ENCODE results near the gene B4GALT5.
A peak's percentile ranks its signal among the peaks of the same experiment; 100 is the strongest.

The B4GALT5 gene

DNA sequence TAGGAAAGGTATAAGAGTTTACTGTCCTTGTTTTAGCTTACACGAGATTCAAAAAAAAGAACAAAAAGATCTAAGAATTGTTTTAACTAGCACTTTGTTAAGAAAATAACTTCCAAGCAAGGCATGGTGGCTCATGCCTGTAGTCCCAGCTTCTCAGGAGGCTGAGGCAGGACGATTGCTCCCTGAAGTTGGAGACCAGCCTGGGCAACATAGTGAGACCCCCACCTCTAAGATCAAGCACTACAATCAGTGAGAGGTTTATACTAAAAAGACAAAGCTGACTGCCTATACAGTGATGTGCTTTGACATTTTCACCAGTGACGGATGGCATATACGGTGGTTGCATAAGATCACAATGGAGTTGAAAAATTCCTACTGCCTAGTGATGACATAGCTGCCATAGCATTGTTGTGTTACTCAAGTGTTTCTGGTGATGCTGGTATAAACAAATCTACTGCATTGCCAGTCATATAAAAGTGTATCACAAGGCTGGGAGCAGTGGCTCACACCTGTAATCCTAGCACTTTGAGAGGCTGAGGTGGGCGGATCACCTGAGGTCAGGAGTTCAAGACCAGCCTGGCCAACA, 68.6 kb downstream of the B4GALT5 start:
- Histone ChIP-seq H3K23ac (ENCODE audit: low read length in 2 of 2) (no peak overlapping the region), H3K9me3 (ENCODE audit: control insufficient read depth, low read length) (no peaks in the 10 kb centered on the region), H3K4ac (ENCODE audit: low read depth in 1 of 2, low read length in 2 of 2) (no peak overlapping the region), H4K8ac (ENCODE audit: low read length) (no peak overlapping the region), H2BK12ac (ENCODE audit: low read length in 2 of 2) (no peak overlapping the region), H2BK5ac (ENCODE audit: low read depth, low read length, poor library complexity, severe bottlenecking) (no peak overlapping the region), H3K36me3 (ENCODE audit: control insufficient read depth in 1 of 2, insufficient read depth in 2 of 2, low read depth in 1 of 2, low read length in 2 of 2) (peaks cover 28 to 90% of the 10 kb centered on the region in 2 experiments), H3K27ac (ENCODE audit: low read length, poor library complexity, severe bottlenecking) (no peak overlapping the region), H3K4me1 (ENCODE audit: control insufficient read depth, insufficient read depth, low read depth, low read length) (peaks cover 1% of the 10 kb centered on the region), H4K91ac (ENCODE audit: low read length) (no peak overlapping the region), H3K9ac (ENCODE audit: low read length) (no peak overlapping the region), H3K27me3 (ENCODE audit: control insufficient read depth in 1 of 2, insufficient read depth in 1 of 2, low read length in 2 of 2) (no peaks in the 10 kb centered on the region), H2AFZ (ENCODE audit: low read depth, low read length) (no peak overlapping the region), H2BK120ac (ENCODE audit: low read depth, low read length) (no peak overlapping the region), H3K18ac (ENCODE audit: low read depth in 1 of 2, low read length in 2 of 2) (no peak overlapping the region), H2AK5ac (ENCODE audit: low read length, severe bottlenecking) (no peak overlapping the region), H3K14ac (ENCODE audit: low read length in 2 of 2) (no peak overlapping the region), H3K4me2 (ENCODE audit: low read length, poor library complexity, severe bottlenecking) (no peak overlapping the region), H3K4me3 (ENCODE audit: insufficient read depth in 1 of 2, low read depth in 1 of 2, low read length in 2 of 2) (no peak overlapping the region), H2BK15ac (ENCODE audit: low read depth, poor library complexity, severe bottlenecking) (no peak overlapping the region), H3K79me1 (replicated peaks; ENCODE audit: low read length, poor library complexity, severe bottlenecking) (peaks cover 37% of the 10 kb centered on the region)
- DNase-seq, result no peak
- WGBS, result 94% methylated on average over 5 of the region's 5 CpGs

GRCh38 chr20:49642816-49643215, 70.9 kb downstream of the B4GALT5 start:
- peaks cover 34% of the 10 kb centered on the region for H3K79me1 ChIP-seq (replicated peaks; ENCODE audit: low read length, poor library complexity, severe bottlenecking)
- no peak overlapping the region for H3K23ac ChIP-seq (ENCODE audit: low read length in 2 of 2)
- no peak overlapping the region for H3K4ac ChIP-seq (ENCODE audit: low read depth in 1 of 2, low read length in 2 of 2)
- H3K36me3 ChIP-seq (ENCODE audit: control insufficient read depth in 1 of 2, insufficient read depth in 2 of 2, low read depth in 1 of 2, low read length in 2 of 2), result peaks cover 32 to 91% of the 10 kb centered on the region in 2 experiments
- no peak overlapping the region for H4K91ac ChIP-seq (ENCODE audit: low read length)
- no peak overlapping the region for H2BK120ac ChIP-seq (ENCODE audit: low read depth, low read length)
- H2BK5ac ChIP-seq (ENCODE audit: low read depth, low read length, poor library complexity, severe bottlenecking), result no peak overlapping the region
- H3K4me3 ChIP-seq (ENCODE audit: insufficient read depth in 1 of 2, low read depth in 1 of 2, low read length in 2 of 2), result no peak overlapping the region
- no peak overlapping the region for H2BK12ac ChIP-seq (ENCODE audit: low read length in 2 of 2)
- no peaks in the 10 kb centered on the region for H3K27me3 ChIP-seq (ENCODE audit: control insufficient read depth in 1 of 2, insufficient read depth in 1 of 2, low read length in 2 of 2)
- no peak overlapping the region for H2AK5ac ChIP-seq (ENCODE audit: low read length, severe bottlenecking)
- no peak overlapping the region for H3K4me2 ChIP-seq (ENCODE audit: low read length, poor library complexity, severe bottlenecking)
- H3K14ac ChIP-seq (ENCODE audit: low read length in 2 of 2), result no peak overlapping the region
- H3K18ac ChIP-seq (ENCODE audit: low read depth in 1 of 2, low read length in 2 of 2), result no peak overlapping the region
- WGBS, result 90% methylated on average over 4 of the region's 4 CpGs
- no peak overlapping the region for H2BK15ac ChIP-seq (ENCODE audit: low read depth, poor library complexity, severe bottlenecking)
- H3K9ac ChIP-seq (ENCODE audit: low read length), result no peak overlapping the region
- H3K4me1 ChIP-seq (ENCODE audit: control insufficient read depth, insufficient read depth, low read depth, low read length), result peaks cover 1% of the 10 kb centered on the region
- H4K8ac ChIP-seq (ENCODE audit: low read length), result no peak overlapping the region
- no peaks in the 10 kb centered on the region for H3K9me3 ChIP-seq (ENCODE audit: control insufficient read depth, low read length)
- no peak for DNase-seq
- no peak overlapping the region for H3K27ac ChIP-seq (ENCODE audit: low read length, poor library complexity, severe bottlenecking)
- no peak overlapping the region for H2AFZ ChIP-seq (ENCODE audit: low read depth, low read length)

- Histone ChIP-seq H3K36me3 (ENCODE audit: control insufficient read depth in 1 of 2, insufficient read depth in 2 of 2, low read depth in 1 of 2, low read length in 2 of 2) (peaks cover 36 to 89% of the 10 kb centered on the region in 2 experiments), H2AFZ (ENCODE audit: low read depth, low read length) (no peak overlapping the region), H3K9me3 (ENCODE audit: control insufficient read depth, low read length) (no peaks in the 10 kb centered on the region), H4K8ac (ENCODE audit: low read length) (peak overlapping the region; percentile 12), H3K14ac (ENCODE audit: low read length in 2 of 2) (no peak overlapping the region), H2AK5ac (ENCODE audit: low read length, severe bottlenecking) (no peak overlapping the region), H3K27me3 (ENCODE audit: control insufficient read depth in 1 of 2, insufficient read depth in 1 of 2, low read length in 2 of 2) (no peaks in the 10 kb centered on the region), H3K4me2 (ENCODE audit: low read length, poor library complexity, severe bottlenecking) (no peak overlapping the region), H3K4ac (ENCODE audit: low read depth in 1 of 2, low read length in 2 of 2) (no peak overlapping the region), H2BK12ac (ENCODE audit: low read length in 2 of 2) (no peak overlapping the region), H3K9ac (ENCODE audit: low read length) (no peak overlapping the region), H3K23ac (ENCODE audit: low read length in 2 of 2) (no peak overlapping the region), H2BK15ac (ENCODE audit: low read depth, poor library complexity, severe bottlenecking) (peak overlapping the region; percentile 60), H2BK120ac (ENCODE audit: low read depth, low read length) (no peak overlapping the region), H4K91ac (ENCODE audit: low read length) (no peak overlapping the region), H3K27ac (ENCODE audit: low read length, poor library complexity, severe bottlenecking) (no peak overlapping the region), H2BK5ac (ENCODE audit: low read depth, low read length, poor library complexity, severe bottlenecking) (no peak overlapping the region), H3K4me3 (ENCODE audit: insufficient read depth in 1 of 2, low read depth in 1 of 2, low read length in 2 of 2) (no peak overlapping the region), H3K4me1 (ENCODE audit: control insufficient read depth, insufficient read depth, low read depth, low read length) (no peaks in the 10 kb centered on the region), H3K79me1 (replicated peaks; ENCODE audit: low read length, poor library complexity, severe bottlenecking) (peaks cover 37% of the 10 kb centered on the region), H3K18ac (ENCODE audit: low read depth in 1 of 2, low read length in 2 of 2) (no peak overlapping the region)
- DNase-seq, result peak; percentile 40
- 73% methylated on average over 9 of the region's 10 CpGs for WGBS
Measured at GRCh38 chr20:49641683-49642656, 71.7 kb downstream of the B4GALT5 start.

DNA sequence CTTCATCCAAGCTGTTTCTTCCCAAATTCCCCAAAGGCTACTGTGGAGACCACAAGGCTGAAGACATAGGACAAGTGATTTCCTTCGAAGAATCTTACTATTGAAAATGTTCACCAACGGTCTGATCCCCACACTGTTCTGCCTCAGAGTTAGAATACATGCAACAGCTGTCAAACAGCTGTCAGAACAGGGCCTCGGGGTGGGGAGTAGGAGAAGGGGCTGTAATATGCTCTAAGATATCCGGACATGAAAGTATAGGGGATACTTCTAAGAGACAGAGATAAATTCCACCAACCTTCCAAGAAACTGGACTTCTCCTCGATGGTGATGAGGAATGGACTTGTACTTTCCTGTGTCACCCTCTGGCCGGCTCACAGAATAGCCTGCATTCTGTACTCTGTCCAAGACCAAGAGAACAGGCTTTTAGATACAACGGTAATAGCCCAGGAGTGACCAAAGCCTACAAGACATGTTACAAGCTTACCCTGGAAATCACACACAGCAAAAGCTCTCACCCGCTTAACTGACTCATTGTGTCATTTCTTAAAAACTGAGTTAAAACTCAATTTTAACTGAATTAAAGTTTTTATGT, 76.5 kb downstream of the B4GALT5 start:
- Histone ChIP-seq H3K4me2 (ENCODE audit: low read length, poor library complexity, severe bottlenecking) (no peak overlapping the region), H3K9me3 (ENCODE audit: control insufficient read depth, low read length) (no peaks in the 10 kb centered on the region), H2AFZ (ENCODE audit: low read depth, low read length) (no peak overlapping the region), H3K4ac (ENCODE audit: low read depth in 1 of 2, low read length in 2 of 2) (no peak overlapping the region), H3K23ac (ENCODE audit: low read length in 2 of 2) (no peak overlapping the region), H3K4me1 (ENCODE audit: control insufficient read depth, insufficient read depth, low read depth, low read length) (peaks cover 2% of the 10 kb centered on the region), H3K9ac (ENCODE audit: low read length) (no peak overlapping the region), H2BK12ac (ENCODE audit: low read length in 2 of 2) (no peak overlapping the region), H3K36me3 (ENCODE audit: control insufficient read depth in 1 of 2, insufficient read depth in 2 of 2, low read depth in 1 of 2, low read length in 2 of 2) (peaks cover 53 to 95% of the 10 kb centered on the region in 2 experiments), H3K14ac (ENCODE audit: low read length in 2 of 2) (no peak overlapping the region), H2BK5ac (ENCODE audit: low read depth, low read length, poor library complexity, severe bottlenecking) (no peak overlapping the region), H3K4me3 (ENCODE audit: insufficient read depth in 1 of 2, low read depth in 1 of 2, low read length in 2 of 2) (no peak overlapping the region), H3K27ac (ENCODE audit: low read length, poor library complexity, severe bottlenecking) (no peak overlapping the region), H2BK120ac (ENCODE audit: low read depth, low read length) (no peak overlapping the region), H3K27me3 (ENCODE audit: control insufficient read depth in 1 of 2, insufficient read depth in 1 of 2, low read length in 2 of 2) (no peaks in the 10 kb centered on the region), H4K91ac (ENCODE audit: low read length) (no peak overlapping the region), H2AK5ac (ENCODE audit: low read length, severe bottlenecking) (no peak overlapping the region), H3K18ac (ENCODE audit: low read depth in 1 of 2, low read length in 2 of 2) (no peak overlapping the region), H4K8ac (ENCODE audit: low read length) (no peak overlapping the region), H2BK15ac (ENCODE audit: low read depth, poor library complexity, severe bottlenecking) (no peak overlapping the region), H3K79me1 (replicated peaks; ENCODE audit: low read length, poor library complexity, severe bottlenecking) (peaks cover 35% of the 10 kb centered on the region)
- DNase-seq, result no peak
- 97% methylated on average over 5 of the region's 8 CpGs for WGBS

Measured in mesenchymal stem cell (in vitro differentiated cells and primary cell).